Left renal cortex interstitium (tissue), 4 donors: ENCODE data around the gene GDI1. TPM values are rescaled to one million over a fixed set of nuclear protein-coding genes. Genes with fewer than 3 reads are reported as not detected.
A peak's percentile ranks its signal among the peaks of the same experiment; 100 is the strongest.
"Not testable (repeated sequence)": the region's sequence is repeated elsewhere in the genome, so short reads cannot be mapped to it uniquely, and the experiment has no call there.

Experiments
- DNase-seq, 4 donors: peaks; one replicate each; pipeline ENCODE4 v3.0.0-alpha.2; 2013; ENCODE audit warnings: low read depth in 4 of 4, low spot score in 2 of 4, missing footprints in 1 of 4
- polyA plus RNA-seq, 4 donors: library from polyadenylated mRNA; unstranded; fragments of 120-200 nt; gene quantifications; one replicate each; pipeline ENCODE4 v1.2.1, GENCODE V29; 2013; ENCODE audit not compliant: insufficient read length in 4 of 4

The GDI1 gene
- 100 to 1,000 TPM; 104 to 156 (median 137) TPM for polyA plus RNA-seq

DNA sequence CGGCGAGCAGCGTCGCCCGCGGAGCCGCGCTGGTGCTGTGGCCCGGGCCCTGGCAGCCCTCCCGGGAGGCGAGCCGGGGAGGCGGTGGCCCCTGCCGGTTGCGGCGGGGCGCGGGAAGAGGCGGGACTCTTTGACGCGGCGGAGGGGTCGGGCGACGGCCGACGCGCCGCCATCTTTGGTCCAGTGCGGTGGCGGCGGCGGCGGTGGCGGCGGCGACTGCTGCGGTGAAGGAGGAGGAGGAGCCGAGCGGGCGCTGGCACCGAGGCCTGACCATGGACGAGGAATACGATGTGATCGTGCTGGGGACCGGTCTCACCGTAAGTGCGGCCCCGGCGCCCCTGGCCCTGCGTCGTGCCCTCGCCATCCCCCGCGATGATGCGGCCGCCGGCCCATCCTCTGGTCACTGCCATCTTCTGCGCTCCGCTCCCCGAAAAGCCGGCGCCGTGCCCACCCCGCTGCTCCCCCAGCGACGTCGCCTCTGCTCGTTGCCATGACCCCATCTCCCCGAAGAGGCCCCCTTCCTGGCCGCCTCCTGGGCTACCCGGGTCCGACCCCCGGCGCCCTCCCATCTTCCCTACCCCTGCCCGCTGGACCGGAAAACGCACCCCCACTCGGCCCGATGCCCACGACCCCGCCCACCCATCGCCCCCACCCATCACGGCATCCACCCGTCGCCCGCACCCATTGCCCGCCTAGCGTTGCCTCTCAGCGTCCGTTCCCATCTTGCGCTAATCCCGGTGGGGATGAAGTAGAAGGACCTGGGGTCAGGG is at the start of gene GDI1:
Gene GDI1 (plus strand): TSS at position 172 of the 770 bp plus-strand sequence. CDS start 101 bp downstream, at position 273.
- DNase-seq, result no peak

- DNase-seq, result not testable (repeated sequence)
Observed at GRCh38 chrX:154388094-154388493, 48.9 kb upstream of the GDI1 start.

DNA sequence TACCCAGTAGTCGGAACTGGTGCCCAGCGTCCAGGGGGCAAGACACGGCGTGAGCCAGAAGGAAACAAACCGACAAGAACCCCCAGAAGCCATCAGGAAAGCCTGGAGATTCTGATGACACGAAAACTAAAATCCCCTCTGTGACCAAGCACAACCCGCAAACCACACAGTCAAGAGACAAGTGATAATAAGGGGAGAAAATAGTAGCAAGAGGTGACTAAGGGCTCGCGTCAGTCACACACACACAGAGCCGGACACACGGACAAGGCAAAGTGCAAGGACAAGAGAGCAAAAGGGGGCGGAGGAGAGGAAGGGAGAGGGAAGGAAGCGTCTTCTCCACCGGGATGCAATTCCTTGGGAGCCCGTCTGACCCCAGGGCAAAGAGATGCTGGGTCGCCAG is 48.3 kb upstream of the GDI1 start:
- not testable (repeated sequence) for DNase-seq

GRCh38 chrX:154389812-154390747 is 46.9 kb upstream of the GDI1 start:
- DNase-seq, result not testable (repeated sequence)

- not testable (repeated sequence) for DNase-seq
Observed at GRCh38 chrX:154396363-154396762, 40.6 kb upstream of the GDI1 start.

- DNase-seq, result no peak
Observed at GRCh38 chrX:154396973-154397887, 39.7 kb upstream of the GDI1 start.

DNA sequence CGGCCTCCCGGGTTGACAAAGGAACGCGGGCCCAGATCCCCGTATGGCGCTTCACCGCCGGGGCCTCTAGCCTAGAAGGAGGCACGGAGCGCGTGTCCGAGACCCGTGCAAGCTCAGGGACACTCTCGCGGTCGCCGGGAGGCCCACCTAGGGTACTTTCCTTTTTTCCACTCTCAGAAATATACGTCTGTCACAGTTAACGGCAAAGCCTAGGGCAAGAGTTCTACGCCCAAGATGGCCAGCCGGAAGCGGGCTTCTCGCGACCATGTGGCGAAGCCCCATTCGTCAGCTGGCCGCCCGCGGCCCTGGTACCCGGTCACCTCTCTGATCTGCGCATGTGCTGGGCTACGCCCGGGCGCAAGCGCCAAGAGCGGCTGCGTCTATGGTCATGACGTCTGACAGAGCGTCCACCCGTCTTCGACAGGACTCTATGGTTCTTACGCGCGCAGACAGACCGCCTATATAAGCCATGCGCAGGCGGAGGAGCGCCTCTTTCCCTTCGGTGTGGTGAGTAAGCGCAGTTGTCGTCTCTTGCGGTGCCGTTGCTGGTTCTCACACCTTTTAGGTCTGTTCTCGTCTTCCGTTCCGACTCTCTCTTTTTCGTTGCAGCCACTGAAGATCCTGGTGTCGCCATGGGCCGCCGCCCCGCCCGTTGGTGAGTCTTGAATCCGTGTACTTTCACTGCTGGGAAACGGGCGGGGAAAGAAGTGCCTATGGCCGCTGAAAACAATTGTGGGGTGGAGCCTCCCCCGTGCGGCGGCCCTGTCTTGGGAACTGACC is 38.9 kb upstream of the GDI1 start, which contains the start of gene RPL10:
Gene RPL10 (plus strand): TSS at position 490 of the 780 bp plus-strand sequence. CDS start 143 bp downstream, at position 633.
- peak; percentile 70 to 88 (median 80) for DNase-seq

GRCh38 chrX:154398668-154399526 is 38.1 kb upstream of the GDI1 start:
- no peak for DNase-seq

GRCh38 chrX:154399527-154400368 is 37.2 kb upstream of the GDI1 start:
- DNase-seq, result no peak

GRCh38 chrX:154400369-154400817 is 36.6 kb upstream of the GDI1 start:
- not testable (repeated sequence) for DNase-seq

DNA sequence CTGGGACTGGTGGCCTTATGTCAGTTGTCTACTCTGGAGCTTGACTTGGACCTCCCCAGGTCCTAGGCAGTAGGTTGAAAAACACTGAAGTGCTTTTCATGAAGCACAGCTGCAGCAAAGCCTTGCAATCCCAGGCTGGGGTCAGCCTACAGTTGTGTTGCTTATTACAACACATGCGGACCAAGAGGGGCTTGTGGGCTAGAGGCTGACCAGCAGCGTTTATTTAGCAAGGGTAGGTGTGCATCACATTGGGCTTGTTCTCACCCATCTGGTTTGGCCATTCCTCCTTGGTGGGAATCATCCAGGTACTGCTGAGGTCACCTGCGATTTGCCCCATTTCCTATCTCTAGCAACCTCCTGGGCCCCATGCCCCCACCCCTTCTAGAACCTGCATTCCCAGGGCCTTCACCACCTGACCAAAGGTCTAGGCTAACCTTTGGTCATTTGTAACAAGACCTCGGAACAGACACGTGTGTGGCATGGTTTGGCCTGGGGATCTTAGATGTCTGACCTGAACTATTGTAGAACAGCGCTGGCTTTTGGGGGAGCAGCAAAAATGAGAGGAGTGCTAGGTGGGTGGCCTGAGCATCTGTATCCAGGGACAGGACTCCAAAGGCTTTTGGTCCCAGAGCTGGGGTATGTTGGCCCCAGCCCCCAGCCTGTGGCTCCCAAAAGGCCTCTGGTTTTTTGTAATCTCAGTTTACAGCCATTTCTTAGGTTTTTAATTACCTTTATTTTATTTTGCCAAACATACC is 35.7 kb upstream of the GDI1 start:
- DNase-seq, result no peak

DNA sequence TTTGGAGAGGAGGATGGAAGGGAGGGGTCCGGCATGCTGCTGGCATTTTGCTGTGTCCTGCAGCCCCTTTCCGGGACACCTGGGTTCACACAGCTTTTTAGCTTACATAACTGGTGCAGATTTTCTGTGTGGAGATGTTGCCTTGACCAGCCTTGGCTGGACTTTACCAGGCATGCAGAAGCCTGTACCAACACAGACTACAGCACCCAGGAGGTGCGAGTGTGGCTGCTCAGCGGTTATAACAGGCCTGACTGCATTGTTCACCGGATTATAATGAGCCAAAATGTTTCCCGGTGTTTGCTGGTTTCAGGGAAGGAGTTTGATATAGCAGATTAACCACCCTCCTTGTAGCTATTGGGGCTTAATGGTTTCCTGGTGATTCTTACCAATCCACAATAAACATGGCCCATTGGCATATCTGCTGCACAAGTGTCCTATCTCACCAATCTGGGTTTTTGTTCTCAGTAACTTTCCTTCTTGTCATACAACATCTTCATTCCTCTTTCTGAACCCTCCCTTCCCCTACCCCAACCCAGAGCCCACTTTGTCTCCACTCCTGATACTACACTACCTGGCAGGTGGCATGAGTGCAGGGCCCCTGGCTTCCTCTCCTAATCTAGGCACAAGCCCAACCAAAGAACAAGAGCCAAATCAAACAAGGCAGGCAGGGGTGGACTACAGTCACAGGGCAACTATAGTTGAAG is 34.9 kb upstream of the GDI1 start:
- no peak for DNase-seq

- no peak for DNase-seq
Observed at GRCh38 chrX:154402622-154403127, 34.3 kb upstream of the GDI1 start.

DNA sequence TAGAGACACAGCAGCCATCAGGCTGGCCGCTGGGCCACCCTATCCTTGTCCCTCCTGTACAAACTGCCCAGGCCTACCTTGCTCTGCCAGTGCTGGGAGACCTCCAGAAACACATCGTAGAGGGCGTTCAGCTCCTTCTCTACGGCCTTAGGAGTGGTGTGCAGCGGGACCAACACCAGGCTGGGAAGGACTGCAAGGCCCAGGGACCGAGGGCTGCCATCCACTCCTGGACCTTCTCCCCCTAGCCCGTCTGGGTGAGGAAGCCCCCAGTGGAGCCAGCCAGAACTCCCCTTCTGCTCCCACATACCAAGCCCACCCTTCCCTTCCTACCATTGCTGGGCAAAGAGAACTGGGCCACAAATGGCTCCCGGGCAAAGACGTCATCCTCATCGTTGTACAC is 33.8 kb upstream of the GDI1 start:
- no peak for DNase-seq

GRCh38 chrX:154403858-154404257 is 33.1 kb upstream of the GDI1 start:
- no peak for DNase-seq

GRCh38 chrX:154404625-154405192 is 32.2 kb upstream of the GDI1 start:
- no peak for DNase-seq
